NCI-H2227 (cell line): ENCODE measurements around the gene SAP30BP.

Experiments used
- DNase-seq: peaks from one replicate; lab custom pipeline; 2025; ENCODE audit not compliant: unreplicated experiment; lab: John Stamatoyannopoulos, UW

Gene SAP30BP

GRCh38 chr17:75737133-75737962 lies 70.2 kb downstream of the SAP30BP start:
- no peak for DNase-seq

GRCh38 chr17:75738218-75738802 lies 71.2 kb downstream of the SAP30BP start:
- no peak for DNase-seq

- no peak for DNase-seq
These were observed 72.0 kb downstream of the SAP30BP start for GRCh38 chr17:75739174-75739573.

GRCh38 chr17:75739801-75740200 lies 72.7 kb downstream of the SAP30BP start:
- DNase-seq = no peak

GRCh38 chr17:75740215-75740614 lies 73.1 kb downstream of the SAP30BP start:
- no peak for DNase-seq

GRCh38 chr17:75740631-75741077 lies 73.5 kb downstream of the SAP30BP start:
- no peak for DNase-seq

GRCh38 chr17:75742337-75742736 lies 75.2 kb downstream of the SAP30BP start:
- no peak for DNase-seq

- no peak for DNase-seq
These were observed 76.6 kb downstream of the SAP30BP start for GRCh38 chr17:75743625-75744206.

- no peak for DNase-seq
These were observed 81.6 kb downstream of the SAP30BP start for GRCh38 chr17:75748706-75749105.

GRCh38 chr17:75749545-75750389 lies 82.6 kb downstream of the SAP30BP start:
- peak; percentile 85 for DNase-seq

GRCh38 chr17:75750661-75751423 lies 83.7 kb downstream of the SAP30BP start:
- no peak for DNase-seq

- DNase-seq = no peak
These were observed 84.7 kb downstream of the SAP30BP start for GRCh38 chr17:75751676-75752404.

GRCh38 chr17:75752405-75752709 lies 85.2 kb downstream of the SAP30BP start:
- DNase-seq = no peak

GRCh38 chr17:75752802-75753513 lies 85.8 kb downstream of the SAP30BP start:
- DNase-seq = peak; percentile 19

- DNase-seq = peak; percentile 76
These were observed 86.6 kb downstream of the SAP30BP start for GRCh38 chr17:75753514-75754377.

- DNase-seq = no peak
These were observed 87.5 kb downstream of the SAP30BP start for GRCh38 chr17:75754378-75755204.

- DNase-seq = peak; percentile 62
These were observed 88.2 kb downstream of the SAP30BP start for GRCh38 chr17:75755205-75755901.
